ENCODE data around the gene BAAT.

DNA sequence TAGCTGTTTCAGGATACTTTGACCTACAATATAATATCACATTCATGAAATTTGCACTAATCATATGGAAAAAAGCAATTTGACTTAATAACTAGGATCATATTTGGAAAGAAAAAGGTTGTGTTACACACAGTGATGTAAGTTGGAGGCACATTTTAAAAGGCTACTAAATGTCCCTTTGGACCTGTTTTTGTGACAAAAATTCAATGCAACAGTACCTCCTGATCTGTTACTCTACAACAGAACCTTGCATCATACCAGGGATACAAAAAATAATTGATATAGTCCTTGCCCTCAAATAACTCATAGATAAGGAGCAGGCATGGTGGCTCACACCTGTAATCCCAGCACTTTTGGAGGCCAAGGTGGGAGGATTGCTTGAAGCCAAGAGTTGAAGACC lies 67.1 kb downstream of the BAAT start:
- TF ChIP-seq, protein P1, sequence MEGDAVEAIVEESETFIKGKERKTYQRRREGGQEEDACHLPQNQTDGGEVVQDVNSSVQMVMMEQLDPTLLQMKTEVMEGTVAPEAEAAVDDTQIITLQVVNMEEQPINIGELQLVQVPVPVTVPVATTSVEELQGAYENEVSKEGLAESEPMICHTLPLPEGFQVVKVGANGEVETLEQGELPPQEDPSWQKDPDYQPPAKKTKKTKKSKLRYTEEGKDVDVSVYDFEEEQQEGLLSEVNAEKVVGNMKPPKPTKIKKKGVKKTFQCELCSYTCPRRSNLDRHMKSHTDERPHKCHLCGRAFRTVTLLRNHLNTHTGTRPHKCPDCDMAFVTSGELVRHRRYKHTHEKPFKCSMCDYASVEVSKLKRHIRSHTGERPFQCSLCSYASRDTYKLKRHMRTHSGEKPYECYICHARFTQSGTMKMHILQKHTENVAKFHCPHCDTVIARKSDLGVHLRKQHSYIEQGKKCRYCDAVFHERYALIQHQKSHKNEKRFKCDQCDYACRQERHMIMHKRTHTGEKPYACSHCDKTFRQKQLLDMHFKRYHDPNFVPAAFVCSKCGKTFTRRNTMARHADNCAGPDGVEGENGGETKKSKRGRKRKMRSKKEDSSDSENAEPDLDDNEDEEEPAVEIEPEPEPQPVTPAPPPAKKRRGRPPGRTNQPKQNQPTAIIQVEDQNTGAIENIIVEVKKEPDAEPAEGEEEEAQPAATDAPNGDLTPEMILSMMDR (IDR thresholded peaks at IDR 0.05) = no peak
- no peak for TF ChIP-seq POLR2AphosphoS5 (IDR thresholded peaks at IDR 0.05)
